Measurements from ENCODE around the gene MEOX1.

The MEOX1 gene

GRCh38 chr17:43665937-43666236 is 4.2 kb upstream of the MEOX1 start:
- H3K4me3 ChIP-seq (ENCODE audit: low read depth, low read length), result no peak overlapping the region
- DNase-seq (ENCODE audit: low read depth), result no peak
- no peak for TF ChIP-seq CTCF (conservative IDR thresholded peaks at IDR 0.05; ENCODE audit: low read depth, low read length)

- H3K4me3 ChIP-seq (ENCODE audit: low read depth, low read length), result no peak overlapping the region
- DNase-seq (ENCODE audit: low read depth), result no peak
- no peak for TF ChIP-seq CTCF (conservative IDR thresholded peaks at IDR 0.05; ENCODE audit: low read depth, low read length)
Observed at GRCh38 chr17:43665084-43665936, 3.6 kb upstream of the MEOX1 start.

GRCh38 chr17:43664096-43664495 is 2.4 kb upstream of the MEOX1 start:
- no peak for TF ChIP-seq CTCF (conservative IDR thresholded peaks at IDR 0.05; ENCODE audit: low read depth, low read length)
- no peak overlapping the region for H3K4me3 ChIP-seq (ENCODE audit: low read depth, low read length)
- DNase-seq (ENCODE audit: low read depth), result no peak

GRCh38 chr17:43663383-43663782 is 1.7 kb upstream of the MEOX1 start:
- H3K4me3 ChIP-seq (ENCODE audit: low read depth, low read length), result no peak overlapping the region
- no peak for DNase-seq (ENCODE audit: low read depth)
- TF ChIP-seq CTCF (conservative IDR thresholded peaks at IDR 0.05; ENCODE audit: low read depth, low read length), result no peak

- no peak for TF ChIP-seq CTCF (conservative IDR thresholded peaks at IDR 0.05; ENCODE audit: low read depth, low read length)
- DNase-seq (ENCODE audit: low read depth), result no peak
Observed at GRCh38 chr17:43662413-43663141, 855 bp upstream of the MEOX1 start.

GRCh38 chr17:43660816-43661493 is 767 bp downstream of the MEOX1 start:
- no peak overlapping the region for H3K4me3 ChIP-seq (ENCODE audit: low read depth, low read length)

More at GRCh38 chr17:43662413-43663141, 855 bp upstream of the MEOX1 start:
- H3K4me3 ChIP-seq (ENCODE audit: low read depth, low read length), result no peak overlapping the region

More at GRCh38 chr17:43660816-43661493, 767 bp downstream of the MEOX1 start:
- no peak for DNase-seq (ENCODE audit: low read depth)
- TF ChIP-seq CTCF (conservative IDR thresholded peaks at IDR 0.05; ENCODE audit: low read depth, low read length), result no peak
